Gastrocnemius medialis (tissue), 4 donors: Measurements from ENCODE around the gene FAS.

Source experiments
- CTCF ChIP-seq, 5 experiments: fragments of 450-650 bp in 3 of 5; fragments of 200-600 bp in 2 of 5; sonication (generic) in 2 of 5; IDR thresholded peaks in 4 of 5; conservative IDR thresholded peaks in 1 of 5; 1 replicate in 4 of 5; 2 replicates in 1 of 5; pipeline ENCODE4 v1.5.1; 2016 to 2019; ENCODE audit warnings: antibody characterized with exemption in 5 of 5, mild to moderate bottlenecking in 3 of 5, moderate library complexity in 3 of 5
- POLR2A ChIP-seq, 2 donors: fragments of 450-650 bp; IDR thresholded peaks; one replicate each; pipeline ENCODE4 v1.6.1; 2017; ENCODE audit warnings: antibody characterized with exemption in 2 of 2, mild to moderate bottlenecking in 2 of 2, moderate library complexity in 2 of 2

DNA sequence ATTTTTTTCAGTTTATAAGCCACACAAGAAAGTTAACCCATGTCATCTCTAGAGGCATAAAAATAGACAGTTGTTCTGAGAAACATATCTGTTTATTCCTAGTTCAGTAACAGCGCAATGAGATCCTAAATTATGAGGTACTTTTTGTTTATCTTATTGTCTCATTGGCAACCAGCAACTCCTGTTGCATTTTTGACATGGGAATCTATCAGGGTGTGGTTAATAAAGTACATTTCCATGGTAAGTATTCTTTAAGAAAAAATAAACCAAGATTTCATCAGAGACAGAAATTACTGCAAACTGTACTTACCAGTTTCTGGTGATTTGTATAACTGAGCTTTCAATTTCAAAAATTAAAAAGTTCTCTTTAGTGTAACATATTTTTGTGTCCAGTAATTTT, 9.0 kb downstream of the FAS start:
- no peak for TF ChIP-seq CTCF (IDR thresholded peaks at IDR 0.05 in 4 of 5, conservative IDR thresholded peaks at IDR 0.05 in 1 of 5)
- no peak for TF ChIP-seq POLR2A (IDR thresholded peaks at IDR 0.05)
